HTERT RPE-1 (cell line): ENCODE data around the gene RAD9B.
"Not testable (repeated sequence)": the region's sequence is repeated elsewhere in the genome, so short reads cannot be mapped to it uniquely, and the experiment has no call there.

ENCODE experiments used
- in situ Hi-C: fragments of 300-500 bp; cut with MboI; formaldehyde crosslinking; loops from 4 replicates; pipeline ENCODE4 v1.14.3; 2020; ENCODE audit warnings: low sequenced_read_pairs

Gene RAD9B

GRCh38 chr12:110501752-110502738 is at the start of gene RAD9B, which contains the start of gene VPS29:
Gene RAD9B, plus strand, starts transcription at chr12:110502331. Its CDS starts 7 bp downstream, at chr12:110502338.
Gene VPS29, minus strand, starts transcription at chr12:110502111. Its CDS starts 60 bp downstream, at chr12:110502051.
- in situ Hi-C loops, result no loop called here

- in situ Hi-C loops, result no loop called here
These were observed 48.4 kb upstream of the RAD9B start for GRCh38 chr12:110453569-110454296.

GRCh38 chr12:110458756-110459155 is 43.4 kb upstream of the RAD9B start:
- in situ Hi-C loops, result no loop called here

GRCh38 chr12:110461189-110461588 is 40.9 kb upstream of the RAD9B start:
- in situ Hi-C loops, result not testable (repeated sequence)

GRCh38 chr12:110465024-110465423 is 37.1 kb upstream of the RAD9B start:
- in situ Hi-C loops, result no loop called here

GRCh38 chr12:110465765-110466164 is 36.4 kb upstream of the RAD9B start:
- in situ Hi-C loops, result not testable (repeated sequence)

- in situ Hi-C loops, result no loop called here
These were observed 35.3 kb upstream of the RAD9B start for GRCh38 chr12:110466791-110467190.

GRCh38 chr12:110467847-110468213 is 34.3 kb upstream of the RAD9B start:
- in situ Hi-C loops, result no loop called here

- in situ Hi-C loops, result no loop called here
These were observed 33.7 kb upstream of the RAD9B start, which contains the start of the genes FAM216A and GPN3 for GRCh38 chr12:110468214-110469048. Gene FAM216A, plus strand, starts transcription at chr12:110468845. Its CDS starts 31 bp downstream, at chr12:110468876. Gene GPN3, minus strand, starts transcription at chr12:110468257. Its CDS starts 54 bp downstream, at chr12:110468203.

GRCh38 chr12:110475426-110475825 is 26.7 kb upstream of the RAD9B start:
- in situ Hi-C loops, result no loop called here

GRCh38 chr12:110498984-110499706 is 3.0 kb upstream of the RAD9B start:
- in situ Hi-C loops, result no loop called here

- in situ Hi-C loops, result no loop called here
These were observed 756 bp upstream of the RAD9B start for GRCh38 chr12:110501399-110501751.

GRCh38 chr12:110503432-110503831 is 1.3 kb downstream of the RAD9B start:
- in situ Hi-C loops, result no loop called here

- in situ Hi-C loops, result no loop called here
These were observed 3.2 kb downstream of the RAD9B start for GRCh38 chr12:110505332-110505731.

- in situ Hi-C loops, result no loop called here
These were observed 6.0 kb downstream of the RAD9B start for GRCh38 chr12:110508071-110508586.

GRCh38 chr12:110513842-110514241 is 11.7 kb downstream of the RAD9B start:
- in situ Hi-C loops, result no loop called here

- in situ Hi-C loops, result no loop called here
These were observed 12.2 kb downstream of the RAD9B start for GRCh38 chr12:110514363-110514762.

- in situ Hi-C loops, result no loop called here
These were observed 14.9 kb downstream of the RAD9B start for GRCh38 chr12:110516995-110517394.

GRCh38 chr12:110518014-110518413 is 15.9 kb downstream of the RAD9B start:
- in situ Hi-C loops, result not testable (repeated sequence)
